Glomerular visceral epithelial cell (primary cell): ENCODE data around the gene OSBPL10.

Experiments used
- DNase-seq: peaks from one replicate; pipeline ENCODE4 v3.0.0-alpha.2; 2016; ENCODE audit errors: extremely low spot score

The OSBPL10 gene

DNA sequence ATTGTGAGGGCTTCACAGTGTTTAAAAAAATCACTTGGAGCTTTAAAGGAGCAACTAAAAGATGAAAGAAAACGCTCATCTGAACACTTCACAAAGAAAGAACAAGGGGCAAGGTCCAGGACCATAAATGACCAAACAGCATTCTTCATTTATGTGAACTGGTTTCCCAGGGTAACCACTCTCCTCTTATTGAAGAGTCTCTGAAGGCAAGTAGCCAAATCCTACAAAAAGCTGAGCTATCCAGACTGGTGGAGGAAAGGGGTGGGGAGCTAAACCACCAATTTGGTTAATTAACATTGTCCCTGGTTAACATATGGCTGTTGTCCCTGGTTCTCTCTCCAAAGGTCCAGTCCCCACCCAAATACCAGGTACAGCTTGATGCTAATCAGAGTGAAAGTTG is 58.1 kb downstream of the OSBPL10 start:
- no peak for DNase-seq

- no peak for DNase-seq
Measured at GRCh38 chr3:31921837-31922236, 59.2 kb downstream of the OSBPL10 start.

DNA sequence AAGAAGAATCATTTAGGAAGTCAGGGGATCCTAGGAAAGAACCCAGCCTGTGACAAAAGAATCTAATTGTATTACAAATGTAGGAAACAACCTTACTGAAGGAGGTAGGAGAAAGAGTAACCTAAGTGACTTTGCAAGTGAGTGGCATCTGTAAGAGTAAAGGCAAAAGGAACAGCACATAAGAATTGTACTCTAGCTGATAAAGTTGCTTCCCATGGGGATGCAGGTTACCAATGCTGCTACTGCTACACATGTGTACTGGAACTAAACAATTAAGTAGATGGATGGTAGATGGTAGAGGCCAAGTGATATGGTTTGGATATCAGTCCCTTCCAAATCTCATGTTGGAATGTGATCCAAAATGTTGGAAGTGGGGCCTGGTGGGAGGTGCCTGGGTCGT is 60.8 kb downstream of the OSBPL10 start:
- no peak for DNase-seq

- no peak for DNase-seq
Measured at GRCh38 chr3:31919528-31919927, 61.5 kb downstream of the OSBPL10 start.

DNA sequence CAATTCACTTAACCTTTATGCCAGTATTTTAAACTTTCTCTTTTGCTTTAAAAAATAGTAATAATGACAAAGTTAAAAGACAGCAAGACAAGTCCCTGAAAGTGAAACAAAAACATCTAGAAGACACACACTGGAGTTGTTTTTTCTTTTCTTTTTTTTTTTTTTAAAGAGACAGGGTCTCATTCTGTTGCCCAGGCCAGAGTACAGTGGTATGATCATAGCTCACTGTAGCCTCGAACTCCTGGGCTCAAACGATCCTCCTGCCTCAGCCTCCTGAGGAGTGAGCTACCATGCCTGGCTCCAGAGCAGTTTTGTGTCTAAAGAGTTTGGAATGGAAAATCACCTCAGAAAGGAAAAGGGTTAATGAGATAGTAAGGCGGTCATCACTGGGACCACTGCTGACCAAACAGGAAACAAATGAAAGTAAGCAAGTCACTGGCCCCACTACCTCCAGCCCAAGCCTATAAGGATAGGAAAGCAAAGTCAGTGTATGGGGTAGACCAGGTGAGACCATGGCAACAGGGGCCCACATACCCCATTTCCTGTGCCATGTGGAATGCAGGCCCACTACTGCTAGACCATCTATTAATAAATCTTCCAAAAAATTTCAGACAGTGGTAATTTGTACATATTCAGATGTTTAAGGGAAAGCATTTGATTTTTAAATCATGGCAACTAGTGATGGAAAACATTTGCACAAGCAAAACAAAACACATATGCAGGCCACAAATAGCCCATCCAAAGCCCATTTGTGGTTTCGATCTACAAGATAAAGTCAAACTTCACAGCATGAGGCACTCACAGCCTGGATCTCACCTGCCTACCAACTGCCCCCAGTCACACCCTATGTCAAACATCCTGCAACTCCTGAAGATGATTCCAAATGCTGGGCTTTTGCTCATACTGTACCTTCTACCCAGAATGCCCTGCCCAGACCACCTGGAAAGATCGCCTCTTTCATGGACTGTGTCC is 62.6 kb downstream of the OSBPL10 start:
- DNase-seq, result no peak

- DNase-seq, result no peak
Measured at GRCh38 chr3:31917303-31918005, 63.6 kb downstream of the OSBPL10 start.

DNA sequence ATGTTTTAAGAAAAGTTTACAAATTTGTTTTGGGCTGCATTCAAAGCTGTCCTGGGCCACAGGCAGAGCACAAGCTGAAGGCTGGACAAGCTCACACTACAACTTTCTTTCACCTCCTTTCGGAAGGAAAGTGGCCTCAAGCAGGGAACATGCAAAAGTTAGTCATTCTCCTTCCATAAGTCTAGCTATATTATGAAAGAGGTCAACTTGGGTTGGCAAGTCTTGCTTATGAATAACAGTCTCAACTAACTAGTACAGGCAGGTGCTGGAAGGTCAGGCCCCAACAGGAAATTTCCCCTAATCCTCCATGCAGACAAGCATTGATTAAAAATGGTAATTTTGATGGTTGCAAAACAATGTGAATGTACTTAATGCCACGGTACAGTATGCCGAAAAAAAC is 69.4 kb downstream of the OSBPL10 start:
- DNase-seq, result no peak

DNA sequence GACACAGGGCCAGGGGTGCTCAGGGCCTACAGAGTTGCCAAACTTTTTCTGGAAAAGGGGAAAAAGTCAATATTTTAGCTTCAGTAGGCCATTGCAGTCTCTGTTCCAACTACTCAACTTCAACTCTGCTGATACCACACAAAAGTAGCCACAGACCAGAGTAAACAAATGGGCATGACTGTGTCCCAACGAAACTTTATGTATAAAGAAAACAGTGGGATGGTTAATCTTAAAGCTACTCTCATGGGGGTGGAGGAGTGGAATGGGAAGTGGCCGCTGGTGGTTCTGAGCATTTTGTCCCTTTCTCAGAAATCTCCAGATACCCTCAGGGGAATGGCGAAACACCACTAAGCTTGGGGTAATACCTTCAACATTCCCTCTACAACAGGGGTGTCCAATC is 69.9 kb downstream of the OSBPL10 start:
- no peak for DNase-seq

DNA sequence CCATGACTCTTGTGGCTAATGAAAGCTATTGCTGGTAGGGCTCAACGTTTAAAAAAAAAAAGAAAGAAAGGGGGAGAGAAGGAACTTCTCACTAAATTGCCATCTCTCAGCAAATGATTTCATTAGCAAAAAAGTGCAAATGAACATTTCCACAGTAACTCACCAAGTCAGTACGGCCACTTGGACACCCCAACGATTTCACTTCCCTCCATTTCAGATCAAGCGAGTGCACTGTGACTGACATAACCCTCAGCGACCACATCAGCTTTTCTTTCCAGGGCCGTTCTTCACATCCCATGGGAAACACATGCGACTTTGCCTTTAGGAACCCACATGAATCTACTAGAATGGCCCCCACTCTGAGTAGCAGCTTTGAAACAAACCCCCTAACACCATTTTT is 71.6 kb downstream of the OSBPL10 start:
- DNase-seq, result no peak

DNA sequence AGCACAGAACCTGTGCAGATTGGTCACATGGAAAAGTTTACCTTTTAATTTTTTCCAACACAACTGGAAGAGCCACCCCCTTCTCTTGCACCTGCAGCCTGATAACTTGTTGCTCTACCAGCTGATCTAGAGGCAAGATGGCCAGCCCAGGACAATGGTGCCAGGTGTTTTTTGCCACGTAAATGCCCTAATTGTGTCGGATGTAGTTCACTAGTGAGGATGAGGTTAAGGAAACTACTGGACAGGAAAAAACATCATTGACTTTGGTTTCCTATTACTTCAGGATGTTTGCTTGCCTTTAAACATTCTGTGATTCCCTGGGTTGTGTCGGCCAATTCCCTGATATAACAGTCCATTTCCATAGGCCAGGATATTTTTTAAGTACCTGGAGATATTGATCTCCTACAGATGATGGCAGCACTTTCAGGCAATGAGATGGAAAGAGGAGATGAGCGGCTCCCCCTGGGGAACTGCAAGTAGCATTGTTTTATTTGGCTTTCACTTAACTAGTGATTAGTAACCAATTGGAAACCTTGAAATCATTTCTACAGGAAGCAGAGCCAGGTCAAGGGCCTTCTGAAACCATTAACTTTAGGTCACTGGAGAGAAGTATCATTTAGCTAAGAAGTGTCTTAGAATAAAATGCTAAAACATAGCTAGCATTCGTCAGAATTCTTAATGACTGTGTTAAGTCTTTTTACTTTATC is 72.5 kb downstream of the OSBPL10 start:
- peak; percentile 36 for DNase-seq

GRCh38 chr3:31906182-31906581 is 74.9 kb downstream of the OSBPL10 start:
- no peak for DNase-seq

DNA sequence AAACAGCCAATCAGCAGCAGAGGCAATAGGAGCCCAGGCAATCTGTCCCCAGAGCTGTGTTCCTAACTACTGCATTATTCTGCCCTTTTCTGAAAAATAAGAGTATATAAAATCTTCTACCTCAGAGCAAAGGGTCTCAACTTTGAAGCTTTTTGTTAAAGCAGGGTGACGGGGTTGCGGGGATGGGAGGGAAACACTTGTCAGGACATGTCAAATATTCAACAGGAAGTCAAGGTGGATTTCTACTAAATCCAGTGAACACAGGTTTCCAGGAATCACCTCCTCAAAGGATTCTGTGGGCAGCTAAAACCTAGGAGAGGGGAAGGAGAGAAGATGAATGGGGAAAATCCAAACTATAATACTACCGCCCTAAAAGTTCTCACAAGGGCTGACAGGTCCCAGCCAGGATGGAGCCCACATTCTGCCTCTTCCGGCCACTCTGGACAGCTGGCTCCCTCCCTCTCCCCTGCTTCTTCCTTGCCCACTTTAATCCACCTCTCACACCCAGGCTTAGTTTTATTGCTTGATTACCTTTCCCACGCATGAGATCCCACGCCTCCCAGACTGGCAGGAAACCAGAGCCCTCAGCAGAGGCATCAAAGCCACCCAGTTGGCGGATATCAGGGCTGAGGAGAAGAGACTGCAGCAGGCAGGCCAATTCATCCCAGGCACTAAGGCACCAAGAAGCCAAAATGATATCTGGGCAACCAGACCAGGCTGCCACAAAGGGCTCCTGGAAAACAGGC is 77.2 kb downstream of the OSBPL10 start:
- DNase-seq, result peak; percentile 66

DNA sequence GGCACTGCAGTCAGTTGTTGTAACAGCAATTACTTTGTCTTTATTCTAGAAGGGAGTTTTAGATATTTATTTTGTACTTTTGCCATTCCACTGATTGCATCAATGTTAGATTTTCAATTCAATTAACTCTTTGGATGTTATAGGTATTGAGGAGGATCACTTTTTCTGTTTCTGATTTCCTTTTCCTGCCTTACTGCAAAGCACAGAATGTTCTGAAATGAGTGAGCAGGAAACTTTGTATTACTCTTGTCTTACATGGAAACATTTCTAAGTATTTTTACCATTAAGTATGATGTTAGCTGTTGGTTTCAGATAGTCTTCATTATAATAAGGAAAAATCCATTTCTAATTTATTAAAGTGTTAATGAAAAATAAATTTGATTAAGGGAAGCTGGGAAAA is 80.5 kb downstream of the OSBPL10 start:
- no peak for DNase-seq

DNA sequence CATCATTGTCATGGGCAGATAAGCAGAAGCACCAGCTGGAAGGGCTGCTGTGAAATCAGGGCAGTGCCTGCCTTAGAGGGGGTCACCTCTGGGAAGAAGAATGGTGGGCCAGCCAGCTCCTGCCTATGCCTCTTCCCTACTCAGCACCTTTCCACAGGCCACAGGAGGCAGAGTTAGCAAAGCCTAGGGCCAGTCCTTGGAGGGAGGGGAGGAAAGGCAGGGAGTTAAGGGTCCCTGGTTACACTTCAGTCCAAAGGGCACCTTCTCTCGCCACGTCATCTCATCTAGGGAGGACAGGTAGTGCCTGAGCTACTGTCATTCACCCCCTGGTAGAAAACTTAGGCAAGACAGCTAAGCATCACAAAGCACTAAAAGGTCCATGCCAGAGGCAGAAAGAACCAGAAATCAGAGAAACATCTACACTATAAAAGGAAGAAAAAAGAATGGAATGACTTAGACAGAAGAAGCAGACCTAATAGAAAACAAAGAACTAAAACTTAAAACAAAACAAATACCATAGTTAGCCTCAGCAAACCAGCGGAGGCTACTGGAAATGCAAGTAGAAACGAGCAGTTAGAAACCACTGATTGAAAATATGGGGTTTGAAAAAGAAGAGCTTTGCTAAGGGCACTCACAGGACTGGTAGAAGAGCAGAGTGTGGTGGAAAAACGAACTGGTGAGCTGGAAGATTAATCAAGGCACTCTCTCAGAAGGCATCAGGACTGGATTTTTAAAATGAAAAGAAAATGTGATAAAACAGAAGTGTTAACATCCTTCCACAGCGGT is 84.2 kb downstream of the OSBPL10 start:
- DNase-seq, result no peak

- no peak for DNase-seq
Measured at GRCh38 chr3:31896026-31896425, 85.0 kb downstream of the OSBPL10 start.

GRCh38 chr3:31895471-31895870 is 85.6 kb downstream of the OSBPL10 start:
- no peak for DNase-seq

- DNase-seq, result no peak
Measured at GRCh38 chr3:31892916-31893573, 88.0 kb downstream of the OSBPL10 start.

DNA sequence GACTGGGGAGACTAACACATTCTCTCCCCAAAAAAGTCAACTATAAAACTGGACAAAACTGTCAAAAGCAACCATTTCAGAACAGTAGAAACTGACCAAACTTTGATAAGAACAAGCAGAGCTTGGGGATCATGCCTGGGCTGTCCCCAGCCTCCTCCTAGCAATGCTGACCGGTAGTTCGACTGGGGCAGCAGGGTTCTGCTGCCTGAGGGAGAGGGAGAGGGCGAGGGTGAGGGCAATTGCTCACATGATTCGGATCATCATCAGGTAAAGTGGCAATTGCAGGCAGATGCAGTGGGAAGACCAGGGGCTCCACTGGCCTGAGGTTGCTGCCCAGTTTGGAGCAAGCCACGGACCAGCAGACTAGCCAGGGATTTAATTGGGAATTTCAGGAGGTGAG is 88.6 kb downstream of the OSBPL10 start:
- DNase-seq, result no peak

DNA sequence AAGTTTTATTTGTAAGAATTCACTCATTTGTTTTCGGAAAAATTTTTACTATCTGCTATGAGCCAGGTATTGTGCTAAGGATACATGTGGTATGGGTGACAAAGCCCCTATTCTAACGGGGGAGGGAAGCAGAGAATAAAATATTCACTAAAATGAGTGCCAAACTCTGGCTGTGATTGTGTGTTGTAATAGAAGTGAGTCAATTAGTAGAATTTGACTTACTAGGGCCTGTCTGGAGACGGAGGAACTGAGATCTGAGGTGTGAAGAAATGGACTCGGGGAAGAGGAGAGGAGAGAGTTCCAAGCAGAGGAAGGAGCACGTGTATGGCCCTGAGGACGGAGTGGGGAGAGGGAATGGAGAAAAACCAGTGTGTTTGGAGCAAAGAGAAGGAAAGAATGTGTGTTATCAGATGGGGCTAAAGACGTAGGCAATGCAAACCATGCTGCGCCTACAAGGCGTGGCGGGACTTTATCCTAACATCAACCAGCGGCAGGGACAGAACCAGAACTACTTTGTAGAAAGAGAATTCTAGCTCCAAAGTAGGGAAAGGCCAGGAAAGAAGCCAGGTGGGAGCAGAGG is 89.1 kb downstream of the OSBPL10 start:
- no peak for DNase-seq
